Activated CD8-positive, alpha-beta memory T cell treated with anti-CD3 and anti-CD28 coated beads for 36 hours (primary cell): ENCODE results near the gene MYO1H. TPM values are rescaled to one million over a fixed set of nuclear protein-coding genes. Genes with fewer than 3 reads are reported as not detected.
"Not testable (repeated sequence)": the region's sequence is repeated elsewhere in the genome, so short reads cannot be mapped to it uniquely, and the experiment has no call there.

Experiments
- CTCF ChIA-PET: fragments of 350-600 bp; sonication (Branson Sonifier 250); formaldehyde crosslinking; loops from one replicate; lab custom pipeline; 2021; ENCODE audit warnings: antibody characterized with exemption; lab: Charles Lee
- POLR2A ChIA-PET: fragments of 350-600 bp; sonication (Branson Sonifier 250); formaldehyde crosslinking; loops from one replicate; lab custom pipeline; 2021; ENCODE audit warnings: antibody characterized with exemption; lab: Charles Lee
- total RNA-seq, 2 experiments: library from RNA; stranded (reverse); gene quantifications; one replicate each; pipeline ENCODE4 v1.2.3, GENCODE V29; 2021

Gene MYO1H
- total RNA-seq, 2 experiments from 2014 or later = not detected

GRCh38 chr12:109393437-109394345 is 46.0 kb downstream of the MYO1H start:
- ChIA-PET CTCF (interaction anchor here (0.7 to 2.2 kb wide), 6 partner anchors 13 to 281 kb away, joined by 3 to 7 read pairs (median 4); no protein-coding TSS in a partner anchor), POLR2A (no interaction called here)

- POLR2A ChIA-PET = no interaction called here
- CTCF ChIA-PET = interaction anchor here (1.1 to 2.2 kb wide), 3 partner anchors 38 to 283 kb away, joined by 3 to 6 read pairs (median 3); no protein-coding TSS in a partner anchor
Measured at GRCh38 chr12:109394891-109395290, 47.2 kb downstream of the MYO1H start.

GRCh38 chr12:109404841-109405240 is 57.1 kb downstream of the MYO1H start:
- POLR2A ChIA-PET = not testable (repeated sequence)
- CTCF ChIA-PET = interaction anchor here (0.7 kb wide), 1 partner anchor 1484 kb away, joined by 4 read pairs; no protein-coding TSS in a partner anchor

GRCh38 chr12:109406147-109406546 is 58.4 kb downstream of the MYO1H start:
- CTCF ChIA-PET, POLR2A ChIA-PET: not testable (repeated sequence)

- CTCF ChIA-PET = interaction anchor here (0.9 to 1.3 kb wide), 2 partner anchors 12 to 13 kb away, joined by 3 to 4 read pairs; no protein-coding TSS in a partner anchor
Measured at GRCh38 chr12:109418848-109419480, 71.3 kb downstream of the MYO1H start.

GRCh38 chr12:109421355-109422087 is 73.8 kb downstream of the MYO1H start:
- POLR2A ChIA-PET = no interaction called here

More at GRCh38 chr12:109418848-109419480, 71.3 kb downstream of the MYO1H start:
- POLR2A ChIA-PET = no interaction called here

GRCh38 chr12:109422251-109422650 is 74.6 kb downstream of the MYO1H start:
- CTCF ChIA-PET = interaction anchor here (0.9 kb wide), 1 partner anchor 45 kb away, joined by 3 read pairs; no protein-coding TSS in a partner anchor
- POLR2A ChIA-PET = no interaction called here

More at GRCh38 chr12:109421355-109422087, 73.8 kb downstream of the MYO1H start:
- CTCF ChIA-PET = interaction anchor here (0.9 kb wide), 2 partner anchors 46 to 353 kb away, joined by 3 to 4 read pairs; no protein-coding TSS in a partner anchor

GRCh38 chr12:109423392-109423791 is 75.7 kb downstream of the MYO1H start:
- CTCF ChIA-PET = no interaction called here

GRCh38 chr12:109428037-109428629 is 80.4 kb downstream of the MYO1H start:
- CTCF ChIA-PET = interaction anchor here (0.5 to 1.5 kb wide), 17 partner anchors 9 to 347 kb away, joined by 3 to 7 read pairs (median 3); partner anchors contain the start of genes KCTD10, MMAB, MVK and UBE3B
- POLR2A ChIA-PET = no interaction called here

More at GRCh38 chr12:109423392-109423791, 75.7 kb downstream of the MYO1H start:
- POLR2A ChIA-PET = no interaction called here

GRCh38 chr12:109428804-109429203 is 81.1 kb downstream of the MYO1H start:
- CTCF ChIA-PET = interaction anchor here (0.7 to 1.4 kb wide), 4 partner anchors 36 to 346 kb away, joined by 3 to 7 read pairs (median 3); partner anchors contain the start of genes KCTD10 and UBE3B

GRCh38 chr12:109430244-109430643 is 82.5 kb downstream of the MYO1H start:
- ChIA-PET CTCF (interaction anchor here (1.3 kb wide), 1 partner anchor 11 kb away, joined by 4 read pairs; no protein-coding TSS in a partner anchor), POLR2A (no interaction called here)

More at GRCh38 chr12:109428804-109429203, 81.1 kb downstream of the MYO1H start:
- POLR2A ChIA-PET = not testable (repeated sequence)

- POLR2A ChIA-PET = no interaction called here
- CTCF ChIA-PET = interaction anchor here (1.0 to 2.8 kb wide), 5 partner anchors 13 to 343 kb away, joined by 3 to 14 read pairs (median 3); no protein-coding TSS in a partner anchor
Measured at GRCh38 chr12:109432431-109432830, 84.7 kb downstream of the MYO1H start.

- POLR2A ChIA-PET = no interaction called here
- CTCF ChIA-PET = interaction anchor here (1.0 to 2.8 kb wide), 7 partner anchors 11 to 342 kb away, joined by 3 to 14 read pairs (median 3); partner anchors contain the start of gene FAM222A
Measured at GRCh38 chr12:109432842-109433304, 85.2 kb downstream of the MYO1H start.

- CTCF ChIA-PET = interaction anchor here (1.0 to 2.8 kb wide), 4 partner anchors 10 to 342 kb away, joined by 3 to 14 read pairs (median 4); partner anchors contain the start of gene FAM222A
- POLR2A ChIA-PET = no interaction called here
Measured at GRCh38 chr12:109433618-109434017, 85.9 kb downstream of the MYO1H start.

GRCh38 chr12:109434582-109434981 is 86.9 kb downstream of the MYO1H start:
- CTCF ChIA-PET = interaction anchor here (0.5 kb wide), 1 partner anchor 36 kb away, joined by 3 read pairs; no protein-coding TSS in a partner anchor

GRCh38 chr12:109435428-109436187 is 87.9 kb downstream of the MYO1H start:
- ChIA-PET CTCF (interaction anchor here (0.5 kb wide), 1 partner anchor 37 kb away, joined by 3 read pairs; no protein-coding TSS in a partner anchor), POLR2A (no interaction called here)

More at GRCh38 chr12:109434582-109434981, 86.9 kb downstream of the MYO1H start:
- POLR2A ChIA-PET = no interaction called here

GRCh38 chr12:109436188-109436560 is 88.5 kb downstream of the MYO1H start:
- POLR2A ChIA-PET = no interaction called here
- CTCF ChIA-PET = no interaction called here
